Measurements from ENCODE around the gene PGP.

PGP gene

GRCh38 chr16:2179576-2179975 is 35.1 kb downstream of the PGP start:
- no peak for DNase-seq

- DNase-seq, result no peak
Measured at GRCh38 chr16:2179107-2179501, 35.5 kb downstream of the PGP start.

- peak in 1 of 2 donors; percentile 17 for DNase-seq
Measured at GRCh38 chr16:2178321-2179106, 36.1 kb downstream of the PGP start.

- DNase-seq, result no peak
Measured at GRCh38 chr16:2177561-2177960, 37.1 kb downstream of the PGP start.

GRCh38 chr16:2177101-2177500 is 37.5 kb downstream of the PGP start:
- no peak for DNase-seq

GRCh38 chr16:2176047-2176446 is 38.6 kb downstream of the PGP start:
- no peak for DNase-seq

- DNase-seq, result no peak
Measured at GRCh38 chr16:2175454-2175853, 39.2 kb downstream of the PGP start.

GRCh38 chr16:2174396-2175131 is 40.1 kb downstream of the PGP start:
- no peak for DNase-seq

GRCh38 chr16:2173916-2174315 is 40.7 kb downstream of the PGP start:
- DNase-seq, result no peak

- DNase-seq, result no peak
Measured at GRCh38 chr16:2173366-2173765, 41.3 kb downstream of the PGP start.

- DNase-seq, result no peak
Measured at GRCh38 chr16:2172688-2173335, 41.8 kb downstream of the PGP start.

GRCh38 chr16:2171601-2172178 is 43.0 kb downstream of the PGP start:
- no peak for DNase-seq

- DNase-seq, result no peak
Measured at GRCh38 chr16:2170587-2171435, 43.8 kb downstream of the PGP start.

GRCh38 chr16:2170080-2170479 is 44.6 kb downstream of the PGP start:
- no peak for DNase-seq

- DNase-seq, result no peak
Measured at GRCh38 chr16:2167068-2167638, 47.5 kb downstream of the PGP start.

GRCh38 chr16:2166263-2167067 is 48.2 kb downstream of the PGP start:
- DNase-seq, result no peak

GRCh38 chr16:2165861-2166260 is 48.8 kb downstream of the PGP start:
- no peak for DNase-seq

GRCh38 chr16:2163211-2163881 is 51.3 kb downstream of the PGP start:
- DNase-seq, result no peak

- DNase-seq, result no peak
Measured at GRCh38 chr16:2162676-2163118, 51.9 kb downstream of the PGP start.

- DNase-seq, result no peak
Measured at GRCh38 chr16:2161911-2162310, 52.7 kb downstream of the PGP start.
